Neutrophil (primary cell): ENCODE measurements around the gene SIX4.

Experiments used
- H3K27ac ChIP-seq: fragments of 200-600 bp; sonication (generic); 2 replicates; pipeline ENCODE4 v1.5.1; 2016; ENCODE audit warnings: mild to moderate bottlenecking, moderate library complexity
- H3K27me3 ChIP-seq: fragments of 200-600 bp; sonication (generic); 2 replicates; pipeline ENCODE4 v1.6.0; 2016; ENCODE audit warnings: mild to moderate bottlenecking
- H3K36me3 ChIP-seq: fragments of 200-600 bp; sonication (generic); 2 replicates; pipeline ENCODE4 v1.5.1; 2017
- H3K4me1 ChIP-seq, 2 experiments: fragments of 200-600 bp in 1 of 2; sonication (generic) in 1 of 2; 1 replicate in 1 of 2; 2 replicates in 1 of 2; pipeline versions ENCODE4 v1.5.1 to v1.6.1; 2013 to 2016; ENCODE audit warnings: low read depth in 1 of 2, low read length in 1 of 2, mild to moderate bottlenecking in 1 of 2, moderate library complexity in 1 of 2; ENCODE audit not compliant: control insufficient read depth in 1 of 2, insufficient read depth in 1 of 2
- H3K4me3 ChIP-seq, 2 experiments: fragments of 200-600 bp in 1 of 2; sonication (generic) in 1 of 2; 1 replicate in 1 of 2; 2 replicates in 1 of 2; pipeline ENCODE4 v1.5.1; 2013 to 2016; ENCODE audit warnings: low read depth in 1 of 2, low read length in 1 of 2, mild to moderate bottlenecking in 1 of 2, moderate library complexity in 1 of 2
- H3K9me3 ChIP-seq: fragments of 200-600 bp; sonication (generic); 2 replicates; pipeline ENCODE4 v1.5.1; 2016
- TF ChIP-seq, protein P1 (sequence below): fragments of 200-600 bp; sonication (generic); IDR thresholded peaks from 2 replicates; pipeline ENCODE4 v1.5.1; 2016; ENCODE audit warnings: antibody characterized with exemption

SIX4 gene

DNA sequence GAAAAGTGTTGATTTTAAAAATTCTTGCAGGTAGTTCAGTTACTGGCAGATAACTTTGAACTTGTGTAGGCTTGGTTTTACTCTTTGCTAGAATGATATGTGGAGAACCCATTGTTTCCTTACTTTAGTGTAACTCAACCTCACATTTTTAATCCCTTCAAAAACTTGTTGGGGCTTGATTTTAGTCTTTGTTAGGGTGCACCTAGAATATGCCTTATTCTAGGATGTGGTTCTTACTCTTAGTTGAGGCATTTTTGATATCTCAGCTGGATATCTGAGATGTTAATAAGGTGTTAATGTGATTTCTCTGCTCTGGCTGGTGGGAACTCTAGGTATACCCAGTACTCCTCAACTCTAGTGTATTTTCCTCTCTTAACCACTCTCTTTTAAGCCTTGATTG, 20.4 kb upstream of the SIX4 start:
- Histone ChIP-seq H3K27ac (no peak overlapping the region), H3K27me3 (no peaks in the 10 kb centered on the region), H3K4me3 (no peak overlapping the region), H3K9me3 (no peaks in the 10 kb centered on the region), H3K36me3 (no peaks in the 10 kb centered on the region), H3K4me1 (no peaks in the 10 kb centered on the region)
- TF ChIP-seq, protein P1, sequence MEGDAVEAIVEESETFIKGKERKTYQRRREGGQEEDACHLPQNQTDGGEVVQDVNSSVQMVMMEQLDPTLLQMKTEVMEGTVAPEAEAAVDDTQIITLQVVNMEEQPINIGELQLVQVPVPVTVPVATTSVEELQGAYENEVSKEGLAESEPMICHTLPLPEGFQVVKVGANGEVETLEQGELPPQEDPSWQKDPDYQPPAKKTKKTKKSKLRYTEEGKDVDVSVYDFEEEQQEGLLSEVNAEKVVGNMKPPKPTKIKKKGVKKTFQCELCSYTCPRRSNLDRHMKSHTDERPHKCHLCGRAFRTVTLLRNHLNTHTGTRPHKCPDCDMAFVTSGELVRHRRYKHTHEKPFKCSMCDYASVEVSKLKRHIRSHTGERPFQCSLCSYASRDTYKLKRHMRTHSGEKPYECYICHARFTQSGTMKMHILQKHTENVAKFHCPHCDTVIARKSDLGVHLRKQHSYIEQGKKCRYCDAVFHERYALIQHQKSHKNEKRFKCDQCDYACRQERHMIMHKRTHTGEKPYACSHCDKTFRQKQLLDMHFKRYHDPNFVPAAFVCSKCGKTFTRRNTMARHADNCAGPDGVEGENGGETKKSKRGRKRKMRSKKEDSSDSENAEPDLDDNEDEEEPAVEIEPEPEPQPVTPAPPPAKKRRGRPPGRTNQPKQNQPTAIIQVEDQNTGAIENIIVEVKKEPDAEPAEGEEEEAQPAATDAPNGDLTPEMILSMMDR: no peak

DNA sequence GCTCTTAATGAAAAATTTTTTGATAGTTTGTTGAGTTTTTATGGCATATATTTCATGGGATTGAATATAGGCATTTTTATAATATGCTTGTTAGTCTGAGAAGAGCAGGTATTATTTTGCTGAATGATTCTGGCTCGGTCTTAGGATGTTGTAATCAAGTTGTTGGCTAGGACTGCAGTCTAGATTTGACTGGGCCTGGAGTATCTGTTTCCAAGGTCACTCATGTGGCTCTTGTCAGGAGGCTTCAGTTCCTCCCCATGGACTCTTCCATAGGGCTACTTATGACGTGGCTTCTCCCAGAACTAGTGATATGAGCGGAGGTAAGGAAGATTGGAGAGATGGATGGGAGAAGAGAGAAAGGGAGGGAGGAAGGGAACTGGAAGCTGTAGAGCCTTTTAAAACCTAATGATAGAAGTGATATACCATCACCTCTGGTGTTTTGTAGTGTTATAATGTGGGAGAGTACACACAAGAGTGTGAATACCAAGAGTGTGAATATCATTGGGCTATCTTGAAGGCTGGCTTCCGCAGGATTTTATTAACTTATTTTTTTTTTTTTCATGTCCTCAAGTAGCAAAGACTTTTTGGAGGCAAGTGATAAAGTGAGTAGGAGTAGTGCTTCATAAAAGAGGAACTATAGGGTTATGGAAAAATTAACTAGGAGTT, 14.8 kb upstream of the SIX4 start:
- Histone ChIP-seq H3K27ac (no peak overlapping the region), H3K9me3 (no peaks in the 10 kb centered on the region), H3K36me3 (no peaks in the 10 kb centered on the region), H3K4me3 (no peak overlapping the region), H3K27me3 (peaks cover 7% of the 10 kb centered on the region), H3K4me1 (peaks cover 9 to 13% of the 10 kb centered on the region in 2 experiments)
- TF ChIP-seq, protein P1: no peak

DNA sequence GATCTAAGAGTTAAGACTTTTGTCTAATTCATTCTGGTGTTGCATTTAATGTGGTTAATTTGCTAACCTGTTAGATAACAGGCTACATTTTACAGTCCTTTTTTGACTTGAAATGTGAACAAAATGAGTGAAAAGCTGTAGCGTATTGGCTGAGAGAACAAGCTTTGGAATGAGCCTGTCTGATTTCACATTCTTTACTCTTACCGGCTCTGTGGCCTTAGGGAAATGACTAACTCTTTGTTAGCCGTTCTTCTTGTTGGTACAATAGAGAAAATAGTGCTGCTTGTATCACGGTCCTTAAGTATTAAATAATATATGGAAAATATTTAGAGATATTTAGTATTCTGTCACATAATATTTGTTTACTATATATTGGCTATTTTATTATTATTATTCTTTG, 12.3 kb upstream of the SIX4 start:
- Histone ChIP-seq H3K27ac (no peak overlapping the region), H3K27me3 (peaks cover 32% of the 10 kb centered on the region), H3K4me1 (peaks cover 9 to 13% of the 10 kb centered on the region in 2 experiments), H3K9me3 (no peaks in the 10 kb centered on the region), H3K4me3 (no peak overlapping the region), H3K36me3 (no peaks in the 10 kb centered on the region)
- TF ChIP-seq, protein P1: no peak

DNA sequence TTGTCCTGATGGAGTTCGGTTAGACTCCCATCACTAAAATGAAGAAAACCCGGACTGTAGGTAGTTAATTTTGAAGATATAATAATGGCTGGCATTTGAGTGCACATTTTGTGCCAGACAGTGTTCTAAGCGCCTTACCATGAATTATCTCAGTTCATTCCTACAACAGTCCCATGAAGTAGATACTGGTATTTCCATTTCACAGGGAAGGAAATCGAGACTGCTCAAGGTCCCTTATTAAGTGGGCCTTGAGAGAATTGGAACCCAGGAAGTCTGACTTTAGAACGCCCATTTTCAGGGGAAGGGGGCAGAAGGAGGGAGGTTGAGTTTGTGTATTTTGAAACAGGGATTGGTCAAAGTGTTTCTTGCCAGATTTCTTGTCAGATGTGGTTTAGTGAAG, 11.3 kb upstream of the SIX4 start:
- H3K27me3 ChIP-seq: peaks cover 43% of the 10 kb centered on the region
- no peak overlapping the region for H3K27ac ChIP-seq
- H3K9me3 ChIP-seq: no peaks in the 10 kb centered on the region
- TF ChIP-seq, protein P1: no peak
- H3K36me3 ChIP-seq: no peaks in the 10 kb centered on the region
- H3K4me1 ChIP-seq: peaks cover 9 to 13% of the 10 kb centered on the region in 2 experiments
- peak overlapping the region; percentile 64 to 73 for H3K4me3 ChIP-seq

DNA sequence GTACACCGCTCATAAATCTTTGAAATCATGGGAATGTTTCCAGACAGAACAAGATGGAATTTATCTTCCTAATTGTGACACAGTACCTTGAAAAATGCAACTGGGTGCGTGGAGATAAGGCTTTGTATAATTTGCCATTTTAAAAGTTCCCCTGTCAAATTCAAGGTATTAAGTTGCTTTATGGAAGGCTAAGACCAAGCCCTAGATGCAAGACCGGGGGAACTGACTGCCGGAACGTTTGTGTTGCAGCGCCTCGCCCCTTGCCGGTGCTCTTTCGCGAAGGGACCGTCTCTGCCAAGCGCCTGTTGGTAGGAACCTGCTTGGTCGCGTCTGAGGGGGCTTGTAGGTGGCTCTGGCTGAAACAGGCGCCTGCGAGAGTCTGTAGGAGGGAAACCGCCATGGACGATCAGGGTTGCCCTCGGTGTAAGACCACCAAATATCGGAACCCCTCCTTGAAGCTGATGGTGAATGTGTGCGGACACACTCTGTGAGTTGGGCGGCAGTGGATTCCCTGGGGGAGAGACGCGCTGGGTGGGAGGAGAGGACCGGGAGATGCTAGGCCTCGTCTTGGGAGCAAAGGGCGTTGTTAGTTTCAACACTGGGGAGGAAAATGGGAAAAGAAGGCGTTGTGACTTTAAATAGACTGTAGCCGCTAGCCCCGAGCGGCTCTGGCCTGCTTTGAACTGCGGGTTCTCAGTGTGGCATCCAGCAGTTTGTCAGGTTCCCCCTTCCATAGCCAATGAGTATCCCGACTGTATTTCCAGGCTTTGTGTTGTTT, 10.5 kb upstream of the SIX4 start, which contains the start of gene MNAT1:
TSS of gene MNAT1 (plus strand) at position 297 of the 778 bp plus-strand sequence. CDS start at position 399, 102 bp downstream.
- Histone ChIP-seq H3K9me3 (no peaks in the 10 kb centered on the region), H3K27ac (no peak within 1 kb of the TSS), H3K36me3 (no peaks in the 10 kb centered on the region), H3K4me3 (peak within 1 kb of the TSS; percentile 64 to 73), H3K27me3 (peaks cover 50% of the 10 kb centered on the region), H3K4me1 (peaks cover 9 to 13% of the 10 kb centered on the region in 2 experiments)
- TF ChIP-seq, protein P1: no peak
